ENCODE results near the gene KPNA4.
"Not testable (repeated sequence)": the region's sequence is repeated elsewhere in the genome, so short reads cannot be mapped to it uniquely, and the experiment has no call there.

The KPNA4 gene, protein sequence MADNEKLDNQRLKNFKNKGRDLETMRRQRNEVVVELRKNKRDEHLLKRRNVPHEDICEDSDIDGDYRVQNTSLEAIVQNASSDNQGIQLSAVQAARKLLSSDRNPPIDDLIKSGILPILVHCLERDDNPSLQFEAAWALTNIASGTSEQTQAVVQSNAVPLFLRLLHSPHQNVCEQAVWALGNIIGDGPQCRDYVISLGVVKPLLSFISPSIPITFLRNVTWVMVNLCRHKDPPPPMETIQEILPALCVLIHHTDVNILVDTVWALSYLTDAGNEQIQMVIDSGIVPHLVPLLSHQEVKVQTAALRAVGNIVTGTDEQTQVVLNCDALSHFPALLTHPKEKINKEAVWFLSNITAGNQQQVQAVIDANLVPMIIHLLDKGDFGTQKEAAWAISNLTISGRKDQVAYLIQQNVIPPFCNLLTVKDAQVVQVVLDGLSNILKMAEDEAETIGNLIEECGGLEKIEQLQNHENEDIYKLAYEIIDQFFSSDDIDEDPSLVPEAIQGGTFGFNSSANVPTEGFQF

DNA sequence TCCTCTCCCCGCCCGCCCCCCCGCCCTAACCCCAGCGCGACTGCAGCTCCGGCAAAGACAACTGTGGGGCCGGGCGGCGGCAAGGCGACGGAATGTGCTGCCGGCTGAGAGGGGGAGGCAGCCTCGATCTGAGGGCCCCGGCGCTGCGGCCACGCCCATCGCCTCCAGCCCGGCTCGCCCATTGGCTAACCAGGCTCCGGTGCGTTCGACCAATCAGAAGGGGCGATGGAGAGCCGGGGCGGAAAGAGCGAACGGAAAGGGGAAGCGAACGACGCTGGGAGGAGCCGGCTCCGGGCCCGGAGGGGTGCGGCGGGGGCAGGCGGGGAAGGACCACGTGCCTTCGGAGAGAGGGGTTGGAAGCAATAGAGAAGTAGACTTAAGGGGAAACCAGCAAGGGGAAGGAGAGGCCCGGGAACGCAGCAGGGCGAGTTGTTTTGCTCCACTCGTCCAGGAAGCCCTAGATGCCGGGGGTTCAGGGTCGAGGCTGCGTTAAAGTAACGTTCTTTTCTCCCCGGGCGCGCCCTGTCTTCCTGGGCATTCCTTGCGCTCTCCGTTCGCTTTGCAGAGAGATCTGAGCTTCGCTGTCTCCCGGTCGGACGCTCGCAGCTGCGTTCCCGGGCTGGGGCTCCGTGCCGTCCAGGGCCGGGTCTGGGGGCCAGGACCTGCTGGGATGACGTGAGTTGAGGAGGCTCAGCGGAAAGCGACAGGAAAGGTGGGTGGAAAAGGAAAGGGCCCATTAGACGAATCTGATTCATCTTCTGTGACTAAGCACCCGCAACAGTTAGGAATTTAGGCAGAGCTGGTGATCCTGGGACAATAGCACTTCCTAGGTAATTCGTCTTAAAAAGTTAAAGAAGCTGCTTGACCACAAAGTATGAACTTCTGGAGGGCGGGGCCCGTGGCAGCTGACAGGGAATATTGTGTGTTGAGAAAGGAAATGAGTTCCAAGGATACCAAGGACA, at the start of gene KPNA4:
TSS of gene KPNA4 (minus strand) at position 130 of the 962 bp plus-strand sequence. CDS start 289 bp downstream, outside the sequence.
- peak; percentile 98 for DNase-seq (ENCODE audit: low spot score)

DNA sequence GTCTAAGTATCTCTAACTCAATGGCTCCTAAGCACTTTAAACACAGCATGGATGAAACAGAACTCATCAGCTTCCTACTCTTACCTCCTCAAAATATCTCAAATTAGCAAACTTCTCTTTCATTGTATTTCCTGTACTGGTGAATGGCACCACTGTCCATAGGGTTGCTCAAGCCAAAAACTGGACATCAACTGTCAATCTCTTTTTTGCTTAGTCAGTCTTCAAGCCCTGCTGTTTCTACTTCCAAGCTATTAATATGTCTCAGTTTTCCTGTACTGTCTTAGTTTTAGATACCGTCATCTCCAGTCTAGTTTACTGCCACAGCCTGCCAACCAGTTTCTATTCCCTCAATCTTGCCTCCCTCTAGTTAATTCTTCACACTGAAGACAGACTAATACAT, 48.3 kb upstream of the KPNA4 start:
- no peak for DNase-seq (ENCODE audit: low spot score)

DNA sequence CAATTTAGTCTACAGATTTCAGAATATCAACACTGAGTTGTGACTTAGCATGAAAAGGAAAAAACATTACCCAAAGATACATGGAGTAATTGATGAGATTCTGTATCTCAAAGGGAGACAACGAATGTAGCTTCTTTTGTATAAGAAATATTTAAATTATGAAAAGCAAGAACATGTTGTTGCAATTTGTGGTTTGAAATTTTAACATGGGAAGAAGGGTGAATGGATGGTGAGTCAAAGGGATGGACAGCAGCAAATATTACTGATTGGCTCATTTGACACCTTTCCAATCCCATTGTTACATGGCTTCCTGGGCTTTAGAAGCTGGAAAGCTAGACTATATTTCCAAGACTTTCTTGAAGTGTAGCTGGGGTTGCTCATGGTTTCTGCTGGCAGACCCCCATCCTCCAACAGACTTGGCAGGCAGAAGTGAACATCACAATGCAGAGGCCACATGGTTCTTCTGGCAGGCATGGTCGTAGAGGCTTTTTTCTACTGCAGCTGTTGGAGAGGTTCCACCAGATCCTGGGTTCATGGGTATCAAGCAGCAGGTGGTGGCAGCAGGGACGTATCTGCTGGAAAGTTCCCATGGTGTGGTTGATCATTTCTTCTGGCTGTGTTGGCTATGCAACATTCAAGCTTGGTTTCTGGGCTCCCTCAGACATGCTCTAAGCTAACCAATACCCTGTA, 47.2 kb upstream of the KPNA4 start:
- DNase-seq (ENCODE audit: low spot score), result peak; percentile 14

DNA sequence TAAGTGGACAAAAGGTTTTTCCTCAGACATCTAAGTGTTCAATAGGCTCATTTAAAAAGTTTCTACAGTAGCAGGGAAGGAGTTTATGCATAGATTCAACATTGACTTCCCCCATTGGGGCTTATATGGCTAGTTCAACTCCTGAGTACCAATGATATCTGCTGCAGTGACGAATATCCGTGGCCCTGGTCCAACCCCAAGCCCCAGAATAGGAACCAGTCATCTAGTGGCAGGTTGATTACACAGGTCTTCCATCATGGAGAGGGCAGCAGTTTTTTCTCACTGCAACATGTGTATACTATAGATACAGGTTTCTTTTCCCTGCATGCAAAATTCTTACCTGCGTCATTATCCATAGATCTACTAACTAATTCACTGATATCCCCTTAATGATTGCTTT, 45.8 kb upstream of the KPNA4 start:
- DNase-seq (ENCODE audit: low spot score), result no peak

DNA sequence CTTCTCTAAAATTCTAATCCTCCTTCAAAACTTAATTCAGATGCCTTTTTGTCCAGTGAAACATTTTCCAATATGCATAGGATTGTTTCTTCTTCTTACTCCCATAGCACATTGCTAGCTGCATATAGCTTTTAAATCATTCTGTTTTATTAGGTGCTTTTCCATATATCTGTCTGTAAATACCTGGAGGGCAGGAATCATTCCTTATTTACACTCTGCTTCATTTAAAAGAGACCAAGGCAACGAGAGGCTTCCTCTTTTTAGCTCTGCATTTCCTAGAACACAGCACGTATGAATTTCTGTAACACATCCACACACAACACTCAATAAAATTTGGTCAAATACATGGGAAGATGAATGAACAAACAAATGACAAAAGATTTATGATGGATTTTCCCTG, 43.5 kb upstream of the KPNA4 start:
- DNase-seq (ENCODE audit: low spot score), result no peak

DNA sequence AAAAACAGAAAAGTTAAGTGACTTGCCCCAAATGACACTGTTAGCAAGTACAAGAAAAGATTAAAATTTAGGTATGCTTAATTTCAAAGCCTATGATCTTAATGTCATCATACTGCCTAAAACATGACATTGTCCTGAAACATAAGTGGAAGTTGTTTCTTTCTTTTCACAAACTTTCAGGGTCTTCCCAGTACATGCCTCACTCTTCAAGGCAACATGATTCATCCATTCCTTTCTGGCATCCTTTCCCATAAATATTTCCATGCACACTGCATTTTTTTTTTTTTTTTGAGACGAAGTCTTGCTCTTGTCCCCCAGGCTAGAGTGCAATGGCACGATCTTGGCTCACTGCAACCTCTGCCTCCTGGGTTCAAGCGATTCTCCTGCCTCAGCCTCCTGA, 42.5 kb upstream of the KPNA4 start:
- DNase-seq (ENCODE audit: low spot score), result no peak

DNA sequence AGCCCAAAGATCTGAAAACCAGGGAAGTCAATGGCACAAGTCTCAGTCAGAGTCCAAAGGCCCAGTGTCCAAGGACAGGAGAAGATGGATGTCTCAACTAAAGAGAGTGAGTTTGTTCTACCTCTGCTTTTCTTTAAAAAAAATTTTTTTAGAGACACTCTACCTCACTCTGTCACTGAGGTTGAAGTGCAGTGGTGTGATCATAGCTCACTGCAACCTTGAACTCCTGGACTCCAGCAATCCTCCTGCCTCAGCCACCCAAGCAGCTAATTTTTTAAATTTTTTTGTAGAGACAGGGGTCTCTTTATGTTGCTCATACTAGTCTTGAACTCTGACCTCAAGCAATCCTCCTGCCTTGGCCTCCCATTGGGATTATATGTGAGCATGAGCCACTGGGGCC, 39.9 kb upstream of the KPNA4 start:
- DNase-seq (ENCODE audit: low spot score), result no peak

DNA sequence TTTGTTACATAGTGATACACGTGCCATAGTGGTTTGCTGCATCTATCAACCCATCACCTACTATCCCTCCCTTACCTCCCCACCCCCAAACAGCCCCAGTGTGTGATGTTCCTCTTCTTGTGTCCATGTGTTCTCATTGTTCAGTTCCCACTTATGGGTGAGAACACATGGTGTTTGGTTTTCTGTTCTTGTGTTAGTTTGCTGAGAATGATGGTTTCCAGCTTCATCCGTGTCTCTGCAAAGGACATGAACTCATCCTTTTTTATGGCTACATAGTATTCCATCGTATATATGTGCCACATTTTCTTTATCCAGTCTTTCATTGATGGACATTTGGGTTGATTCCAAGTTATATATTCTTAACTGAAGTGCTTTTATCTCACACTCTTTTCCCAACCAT, 38.5 kb upstream of the KPNA4 start:
- not testable (repeated sequence) for DNase-seq (ENCODE audit: low spot score)

DNA sequence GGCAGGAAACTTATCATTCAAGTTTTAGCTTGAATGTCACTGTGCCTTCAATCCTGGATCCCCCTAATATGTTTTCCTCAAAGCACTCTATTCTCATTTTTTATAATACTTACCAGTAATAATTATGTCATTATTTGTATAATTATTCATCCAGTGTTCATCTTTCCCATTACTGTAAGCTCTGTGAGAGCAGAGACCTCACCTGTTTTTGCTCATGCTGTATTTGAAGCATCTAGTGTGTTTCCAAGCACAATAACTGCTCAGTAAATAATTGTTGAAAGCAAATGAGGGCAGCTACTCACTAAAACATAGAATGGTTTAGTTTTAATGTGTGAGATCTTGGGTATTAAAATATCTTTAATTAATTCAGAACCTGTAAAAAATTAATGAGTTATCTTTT, 36.9 kb upstream of the KPNA4 start:
- DNase-seq (ENCODE audit: low spot score), result no peak

DNA sequence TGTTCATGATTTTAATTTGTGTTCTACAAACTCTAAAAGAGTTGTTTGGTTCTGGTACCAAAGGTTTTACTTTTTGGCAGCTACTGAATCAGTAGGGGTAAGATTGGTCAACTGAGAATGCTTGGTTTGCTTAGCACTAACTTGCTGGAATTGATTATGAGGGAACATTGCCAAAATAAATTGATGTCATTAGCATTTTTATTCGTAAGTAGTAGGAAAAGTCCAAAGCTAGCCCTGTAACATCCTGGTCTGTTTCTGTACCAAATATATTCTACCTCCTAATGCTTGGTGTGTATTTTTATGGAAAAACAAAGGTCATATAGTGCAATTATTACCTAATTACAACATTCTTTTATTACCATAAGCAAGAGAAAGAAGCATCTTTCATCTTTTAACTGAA, 35.9 kb upstream of the KPNA4 start:
- no peak for DNase-seq (ENCODE audit: low spot score)

DNA sequence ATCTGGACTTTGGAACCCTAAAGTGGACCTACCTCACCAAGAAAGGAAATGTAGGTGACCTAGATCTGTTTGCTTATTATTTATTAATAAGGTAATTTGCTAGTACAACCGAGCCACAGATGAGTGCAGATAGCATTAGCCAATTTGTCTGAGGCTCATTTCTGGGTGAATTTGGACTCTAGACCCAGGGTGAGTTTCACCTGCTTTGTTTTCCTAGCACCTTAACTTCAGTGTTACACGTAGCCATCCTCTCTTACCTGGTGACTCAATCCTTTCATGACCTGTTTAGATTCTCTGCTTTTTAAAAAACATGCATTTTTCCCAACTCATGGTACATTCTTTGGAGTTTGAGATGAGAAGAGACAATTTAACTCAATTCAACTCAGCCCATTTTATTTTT, 33.5 kb upstream of the KPNA4 start:
- no peak for DNase-seq (ENCODE audit: low spot score)

DNA sequence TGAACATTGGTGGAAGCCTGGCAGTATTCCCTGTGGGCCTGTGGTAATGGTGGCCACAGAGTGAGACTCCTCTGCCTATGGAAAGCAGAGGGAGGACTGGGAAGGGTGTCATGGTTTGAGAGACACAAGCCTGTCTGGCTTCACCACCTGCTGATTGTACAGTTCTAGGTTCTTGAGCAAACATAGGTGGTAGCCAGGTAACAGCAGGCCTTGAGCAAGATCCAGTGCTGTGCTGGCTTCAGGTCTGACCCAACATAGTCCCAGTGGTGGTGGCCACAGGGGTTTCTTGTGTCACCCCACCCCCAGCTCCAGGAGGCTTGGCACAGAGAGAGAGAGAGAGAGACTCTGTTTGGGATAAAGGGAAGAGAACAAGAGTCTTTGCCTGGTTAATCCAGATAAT, 22.7 kb upstream of the KPNA4 start:
- DNase-seq (ENCODE audit: low spot score), result no peak

DNA sequence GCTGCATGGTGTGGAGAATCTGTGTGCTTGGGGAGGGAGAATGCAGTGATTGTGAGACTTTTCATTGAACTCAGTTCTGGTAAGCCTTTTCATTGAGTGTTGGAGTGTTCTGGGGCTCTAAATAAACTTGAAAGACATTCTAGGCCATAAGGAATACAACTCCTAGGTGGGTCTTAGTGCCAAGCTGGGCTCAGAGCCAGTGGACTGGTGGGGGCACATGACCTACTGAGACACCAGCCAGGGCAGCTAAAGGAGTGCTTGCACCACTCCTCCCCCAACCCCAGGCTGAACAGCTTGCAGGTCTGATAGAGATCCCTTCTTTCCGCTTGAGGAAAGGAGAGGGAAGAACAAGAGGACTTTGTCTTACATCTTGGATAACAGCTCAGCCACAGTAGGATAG, 21.7 kb upstream of the KPNA4 start:
- peak; percentile 38 for DNase-seq (ENCODE audit: low spot score)

DNA sequence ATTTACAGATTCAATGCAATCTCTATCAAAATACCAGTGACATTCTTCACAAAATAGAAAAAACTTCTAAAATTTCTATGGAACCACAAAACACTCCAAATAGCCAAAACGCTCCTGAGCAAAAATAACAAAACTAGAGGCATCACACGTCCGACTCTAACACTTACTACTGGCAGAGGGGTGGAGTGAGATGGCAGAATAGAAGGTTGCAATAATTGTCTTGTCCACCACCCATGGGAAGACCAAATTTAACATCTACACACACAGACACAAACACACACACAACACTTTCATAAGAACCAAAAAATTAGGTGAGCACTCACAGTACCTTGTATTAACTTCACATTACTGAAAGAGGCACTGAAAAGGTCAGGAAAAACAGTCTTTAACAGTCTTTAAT, 21.3 kb upstream of the KPNA4 start:
- no peak for DNase-seq (ENCODE audit: low spot score)

DNA sequence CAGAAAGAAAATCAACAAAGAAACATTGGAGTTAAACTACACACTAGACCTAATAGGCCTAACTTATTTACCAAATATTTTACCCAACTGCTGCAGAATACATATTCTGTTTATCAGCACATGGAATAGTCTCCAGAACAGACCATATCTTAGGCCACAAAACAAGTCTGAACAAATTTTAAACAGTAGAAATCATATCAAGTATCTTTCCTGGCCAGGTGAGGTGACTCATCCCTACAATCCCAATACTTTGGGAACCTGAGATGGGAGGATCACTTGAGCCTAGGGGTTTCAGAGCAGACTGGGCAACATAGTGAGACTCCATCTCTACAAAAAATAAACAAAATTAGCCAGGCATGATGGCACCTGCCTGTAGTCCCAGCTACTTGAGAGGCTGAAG, 18.1 kb upstream of the KPNA4 start:
- no peak for DNase-seq (ENCODE audit: low spot score)

DNA sequence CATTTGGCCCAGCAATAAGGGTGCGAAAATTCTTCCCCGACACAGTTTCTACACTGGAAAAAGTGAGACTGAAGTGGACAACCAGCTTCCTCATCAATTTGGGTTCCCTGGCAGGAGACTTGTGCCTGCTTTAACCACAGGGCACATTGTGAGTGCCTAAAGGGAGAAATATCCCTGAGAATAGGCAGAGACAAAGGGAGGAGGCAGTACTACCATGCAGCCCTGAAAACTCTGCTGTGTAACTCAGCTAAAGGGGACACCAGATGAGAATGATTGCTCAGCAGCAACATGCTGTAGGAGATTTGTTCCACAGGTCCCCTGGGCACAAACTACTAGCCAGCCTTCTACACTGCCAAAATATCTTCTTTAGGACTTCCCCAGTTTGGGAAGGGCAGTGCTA, 15.6 kb upstream of the KPNA4 start:
- no peak for DNase-seq (ENCODE audit: low spot score)

DNA sequence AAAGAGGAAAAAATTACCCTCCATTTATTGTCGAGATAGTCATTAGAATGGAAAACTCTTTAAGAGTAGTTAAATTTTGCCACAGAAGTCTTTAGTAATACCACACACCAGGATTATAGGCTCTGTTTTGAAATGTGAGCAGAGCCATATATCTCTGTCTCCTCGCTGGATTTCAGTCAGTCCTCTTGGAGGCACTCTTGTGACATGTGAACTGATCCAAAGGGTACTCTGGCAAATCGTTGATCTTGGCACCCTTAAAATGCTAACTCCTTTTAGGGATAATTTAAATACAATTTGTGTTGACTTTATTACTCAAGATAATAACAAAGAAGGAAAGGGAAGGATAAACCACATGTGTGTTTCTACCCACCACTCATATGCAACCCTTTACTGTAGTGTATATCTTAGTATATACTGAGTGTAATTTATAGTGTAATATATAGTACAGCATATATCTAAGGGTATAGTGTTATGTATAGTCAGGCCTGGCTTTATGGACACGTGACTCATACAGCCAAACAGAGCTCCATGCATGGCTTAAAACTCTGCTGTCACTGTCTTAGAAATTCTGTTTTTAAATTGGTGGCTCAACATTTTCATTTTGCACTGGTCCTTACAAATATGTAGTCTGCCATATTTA, 12.3 kb upstream of the KPNA4 start:
- no peak for DNase-seq (ENCODE audit: low spot score)

DNA sequence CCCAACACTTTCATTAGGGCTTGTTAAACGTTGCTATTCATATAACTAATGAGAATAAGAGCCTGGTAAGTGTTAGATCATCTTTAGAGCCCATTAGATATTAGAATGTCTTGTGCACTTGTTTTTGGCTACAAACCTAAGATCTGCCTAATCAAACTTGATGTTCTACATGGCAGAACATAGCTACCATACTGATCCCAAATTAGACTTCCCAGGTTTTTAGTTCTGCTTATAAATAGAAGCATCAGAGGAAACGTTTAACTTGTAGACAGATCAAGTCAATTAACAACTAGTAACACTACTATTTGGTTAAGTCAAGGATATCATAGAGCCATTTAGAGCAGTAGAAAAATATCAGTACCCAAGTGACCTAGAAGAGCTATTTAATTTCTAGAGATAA, 11.7 kb upstream of the KPNA4 start:
- no peak for DNase-seq (ENCODE audit: low spot score)

DNA sequence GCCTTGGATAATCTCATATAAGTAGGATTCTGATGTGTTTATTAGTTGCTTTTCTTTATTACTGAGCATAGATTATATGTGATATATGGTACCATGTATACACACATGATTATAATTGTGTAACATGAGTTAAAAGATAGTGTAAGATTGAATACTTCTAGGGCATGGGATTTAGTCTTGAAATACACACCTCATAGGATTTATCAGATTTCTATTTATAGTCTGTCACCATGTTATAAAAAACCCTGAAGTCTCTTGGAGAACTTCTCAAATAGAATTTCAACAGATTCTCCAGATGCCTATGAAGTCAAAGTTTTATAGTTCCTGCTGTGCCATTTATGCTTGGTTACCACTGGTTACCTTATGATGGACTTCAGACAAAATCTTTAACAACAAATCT, 11.2 kb upstream of the KPNA4 start:
- no peak for DNase-seq (ENCODE audit: low spot score)

DNA sequence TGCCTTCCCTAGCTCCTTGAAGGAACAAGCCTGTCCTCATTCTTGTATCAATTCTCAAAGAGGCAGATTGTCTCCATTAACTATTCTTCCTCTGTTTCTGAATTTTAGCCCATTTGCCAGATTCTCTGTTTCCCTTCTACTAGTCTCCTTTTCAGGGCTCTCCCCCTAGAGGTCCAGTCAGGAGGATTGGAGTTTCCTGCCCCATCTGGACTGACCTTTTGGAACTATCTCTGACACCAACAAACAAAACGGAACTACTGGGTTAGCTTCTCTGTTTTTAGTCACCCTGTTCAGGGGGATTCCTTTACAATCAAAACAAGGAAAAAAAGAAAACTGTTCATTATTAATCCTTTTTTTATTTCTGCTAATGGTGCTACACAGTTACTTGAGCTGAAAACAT, 10.2 kb upstream of the KPNA4 start:
- no peak for DNase-seq (ENCODE audit: low spot score)

DNA sequence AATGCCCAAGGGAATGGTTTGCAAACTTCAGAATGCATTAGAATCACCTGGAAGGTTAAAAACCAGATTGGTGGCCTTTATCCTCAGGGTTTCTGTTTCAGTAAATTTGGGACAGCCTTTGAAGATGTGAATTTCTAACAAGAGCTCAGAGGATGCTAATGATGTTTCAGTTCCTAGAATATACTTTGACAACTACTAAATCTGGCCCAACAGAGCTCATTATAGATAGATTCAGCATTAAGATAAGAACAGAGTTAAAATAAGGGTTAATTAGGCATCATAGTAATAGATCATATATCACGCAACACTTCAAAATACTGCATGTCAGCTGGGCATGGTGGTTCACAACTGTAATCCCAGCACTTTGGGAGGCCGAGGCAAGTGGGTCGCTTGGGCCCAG, 9.3 kb upstream of the KPNA4 start:
- no peak for DNase-seq (ENCODE audit: low spot score)

All from Ammon's horn (tissue), 1 donor.